GM19035 (cell line): ENCODE results near the gene MTMR12.

Experiments
- ATAC-seq: cut with Tn5 transposase; IDR thresholded peaks from one replicate; pipeline ENCODE4 v1.9.1; 2021; ENCODE audit not compliant: unreplicated experiment

Gene MTMR12

GRCh38 chr5:32201122-32201753, 111.5 kb downstream of the MTMR12 start:
- ATAC-seq = no peak

GRCh38 chr5:32197032-32197431, 115.7 kb downstream of the MTMR12 start:
- no peak for ATAC-seq

- no peak for ATAC-seq
Measured at GRCh38 chr5:32195265-32195664, 117.5 kb downstream of the MTMR12 start.

GRCh38 chr5:32193591-32193990, 119.1 kb downstream of the MTMR12 start:
- no peak for ATAC-seq

GRCh38 chr5:32190095-32190494, 122.6 kb downstream of the MTMR12 start:
- ATAC-seq = no peak

GRCh38 chr5:32187675-32188074, 125.1 kb downstream of the MTMR12 start:
- no peak for ATAC-seq

GRCh38 chr5:32182463-32183063, 130.2 kb downstream of the MTMR12 start:
- ATAC-seq = peak; percentile 80
